CD14-positive monocyte (primary cell): ENCODE data around the gene RPS5. TPM values are rescaled to one million over a fixed set of nuclear protein-coding genes. Genes with fewer than 3 reads are reported as not detected.
A peak's percentile ranks its signal among the peaks of the same experiment; 100 is the strongest.

Experiments
- DNase-seq, 3 donors: peaks; one replicate each; pipeline ENCODE4 v3.0.0-alpha.2; 2011 to 2022
- H2AFZ ChIP-seq: 2 replicates; pipeline ENCODE4 v1.6.0; 2012; ENCODE audit warnings: mild to moderate bottlenecking, low read depth, low read length, inconsistent platforms; ENCODE audit not compliant: insufficient read depth, poor library complexity, severe bottlenecking
- H3K27ac ChIP-seq, 2 donors: 1 replicate in 1 of 2; 2 replicates in 1 of 2; pipeline ENCODE4 v1.5.1; 2012 to 2013; ENCODE audit warnings: low read length in 2 of 2, control low read depth in 1 of 2, inconsistent platforms in 1 of 2, low read depth in 1 of 2, mild to moderate bottlenecking in 1 of 2
- H3K27me3 ChIP-seq, 2 donors: one replicate each; pipeline versions ENCODE4 v1.6.0 to v1.6.1; 2011 to 2013; ENCODE audit warnings: low read length in 2 of 2; ENCODE audit not compliant: control insufficient read depth in 2 of 2, insufficient read depth in 2 of 2
- H3K36me3 ChIP-seq, 2 donors: replicated peaks in 1 of 2; 1 replicate in 1 of 2; 2 replicates in 1 of 2; pipeline versions ENCODE4 v1.5.1 to v1.6.1; 2012 to 2013; ENCODE audit warnings: low read length in 2 of 2, control low read depth in 1 of 2, inconsistent platforms in 1 of 2, mild to moderate bottlenecking in 1 of 2; ENCODE audit not compliant: insufficient read depth in 2 of 2, control insufficient read depth in 1 of 2
- H3K4me1 ChIP-seq, 2 donors: 1 replicate in 1 of 2; 2 replicates in 1 of 2; pipeline versions ENCODE4 v1.5.1 to v1.6.1; 2012 to 2013; ENCODE audit warnings: low read length in 2 of 2, control low read depth in 1 of 2, inconsistent platforms in 1 of 2, mild to moderate bottlenecking in 1 of 2, moderate library complexity in 1 of 2; ENCODE audit not compliant: insufficient read depth in 2 of 2, control insufficient read depth in 1 of 2
- H3K4me2 ChIP-seq: replicated peaks from 2 replicates; pipeline ENCODE3; 2012; ENCODE audit warnings: low read length, moderate library complexity, mild to moderate bottlenecking; ENCODE audit not compliant: poor library complexity, severe bottlenecking; ENCODE audit errors: extremely low read depth
- H3K4me3 ChIP-seq, 3 experiments: fragments of 200-600 bp in 1 of 3; sonication (generic) in 1 of 3; replicated peaks in 1 of 3; 1 replicate in 2 of 3; 2 replicates in 1 of 3; pipeline ENCODE4 v1.5.1; 2011 to 2013; ENCODE audit warnings: low read length in 3 of 3, mild to moderate bottlenecking in 3 of 3, control low read depth in 2 of 3, low read depth in 2 of 3, inconsistent platforms in 1 of 3, moderate library complexity in 1 of 3
- H3K79me2 ChIP-seq: 2 replicates; pipeline ENCODE4 v1.6.0; 2012; ENCODE audit warnings: mild to moderate bottlenecking, control low read depth, inconsistent platforms, low read length, moderate library complexity; ENCODE audit not compliant: insufficient read depth
- H3K9ac ChIP-seq: 2 replicates; pipeline ENCODE4 v1.6.0; 2017; ENCODE audit warnings: low read length, mild to moderate bottlenecking; ENCODE audit not compliant: insufficient read depth, poor library complexity, severe bottlenecking
- H3K9me3 ChIP-seq, 2 donors: replicated peaks in 1 of 2; 1 replicate in 1 of 2; 2 replicates in 1 of 2; pipeline versions ENCODE4 v1.5.1 to v1.6.1; 2012 to 2013; ENCODE audit warnings: low read length in 2 of 2, control low read depth in 1 of 2; ENCODE audit not compliant: control insufficient read depth in 1 of 2, insufficient read depth in 1 of 2
- H4K20me1 ChIP-seq: 2 replicates; pipeline ENCODE4 v1.6.0; 2012; ENCODE audit warnings: mild to moderate bottlenecking, low read length, control low read depth, moderate library complexity; ENCODE audit not compliant: insufficient read depth
- H3K27ac Mint-ChIP-seq, 7 donors: one replicate each; pipeline ENCODE4 v1.8.0; 2020; ENCODE audit warnings: mild to moderate bottlenecking in 7 of 7, mixed read lengths in 7 of 7, moderate library complexity in 6 of 7, inconsistent platforms in 2 of 7
- H3K27me3 Mint-ChIP-seq, 3 donors: one replicate each; pipeline ENCODE4 v1.8.0; 2021 to 2022; ENCODE audit warnings: low read depth in 3 of 3, mild to moderate bottlenecking in 3 of 3, mixed read lengths in 3 of 3, moderate library complexity in 3 of 3, inconsistent platforms in 1 of 3
- H3K36me3 Mint-ChIP-seq, 2 donors: one replicate each; pipeline ENCODE4 v1.8.0; 2020; ENCODE audit warnings: mixed read lengths in 2 of 2, inconsistent platforms in 1 of 2, mild to moderate bottlenecking in 1 of 2
- H3K4me1 Mint-ChIP-seq: one replicate; pipeline ENCODE4 v1.8.0; 2020; ENCODE audit warnings: mild to moderate bottlenecking, mixed read lengths
- H3K4me3 Mint-ChIP-seq, 2 donors: one replicate each; pipeline ENCODE4 v1.8.0; 2020; ENCODE audit warnings: mild to moderate bottlenecking in 2 of 2, mixed read lengths in 2 of 2, moderate library complexity in 1 of 2
- H3K9me3 Mint-ChIP-seq, 7 donors: one replicate each; pipeline ENCODE4 v1.8.0; 2020 to 2022; ENCODE audit warnings: mixed read lengths in 7 of 7, mild to moderate bottlenecking in 6 of 7, moderate library complexity in 6 of 7, inconsistent platforms in 2 of 7
- WGBS: methylation state at CpG from one replicate; pipeline ENCODE4 v1.1.5; 2013; ENCODE audit warnings: missing lambda C conversion rate; ENCODE audit not compliant: insufficient coverage; 5-methylcytosine and 5-hydroxymethylcytosine counted together
- intact Hi-C, 2 donors: fragments of 100-400 bp; cut with micrococcal nuclease; formaldehyde crosslinking; loops; one replicate each; pipeline versions ENCODE4 v1.15.0 to v1.15.1; 2023
- polyA plus RNA-seq, 3 donors: library from polyadenylated mRNA; depleted of rRNA in 1 of 3; unstranded in 2 of 3; stranded (reverse) in 1 of 3; fragments of 300-500 nt in 2 of 3; fragments of >200 nt in 1 of 3; fragmentation: Illumina TruSeq in 2 of 3; gene quantifications; 1 replicate in 2 of 3; 2 replicates in 1 of 3; pipeline ENCODE4 v1.2.3, GENCODE V29; 2012 to 2021
- TF ChIP-seq, protein P1 (sequence below): fragments of 200-600 bp; IDR thresholded peaks from one replicate; pipeline ENCODE4 v1.8.0; 2022; ENCODE audit warnings: antibody characterized with exemption, mild to moderate bottlenecking

The RPS5 gene
- polyA plus RNA-seq, 3 donors: 485 to 1,381 (median 580) TPM

GRCh38 chr19:58428617-58429016 is 41.5 kb downstream of the RPS5 start:
- peaks cover 82 to 94% of the 10 kb centered on the region in 2 donors for H3K9me3 ChIP-seq
- no peak overlapping the region for H3K9ac ChIP-seq
- H3K4me2 ChIP-seq: no peak overlapping the region
- peaks cover 0 to 3% (median 0%) of the 10 kb centered on the region in 3 donors for H3K27me3 Mint-ChIP-seq
- TF ChIP-seq, protein P1, sequence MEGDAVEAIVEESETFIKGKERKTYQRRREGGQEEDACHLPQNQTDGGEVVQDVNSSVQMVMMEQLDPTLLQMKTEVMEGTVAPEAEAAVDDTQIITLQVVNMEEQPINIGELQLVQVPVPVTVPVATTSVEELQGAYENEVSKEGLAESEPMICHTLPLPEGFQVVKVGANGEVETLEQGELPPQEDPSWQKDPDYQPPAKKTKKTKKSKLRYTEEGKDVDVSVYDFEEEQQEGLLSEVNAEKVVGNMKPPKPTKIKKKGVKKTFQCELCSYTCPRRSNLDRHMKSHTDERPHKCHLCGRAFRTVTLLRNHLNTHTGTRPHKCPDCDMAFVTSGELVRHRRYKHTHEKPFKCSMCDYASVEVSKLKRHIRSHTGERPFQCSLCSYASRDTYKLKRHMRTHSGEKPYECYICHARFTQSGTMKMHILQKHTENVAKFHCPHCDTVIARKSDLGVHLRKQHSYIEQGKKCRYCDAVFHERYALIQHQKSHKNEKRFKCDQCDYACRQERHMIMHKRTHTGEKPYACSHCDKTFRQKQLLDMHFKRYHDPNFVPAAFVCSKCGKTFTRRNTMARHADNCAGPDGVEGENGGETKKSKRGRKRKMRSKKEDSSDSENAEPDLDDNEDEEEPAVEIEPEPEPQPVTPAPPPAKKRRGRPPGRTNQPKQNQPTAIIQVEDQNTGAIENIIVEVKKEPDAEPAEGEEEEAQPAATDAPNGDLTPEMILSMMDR: no peak
- H3K27ac ChIP-seq: no peak overlapping the region
- H3K36me3 Mint-ChIP-seq: peaks cover 0 to 8% of the 10 kb centered on the region in 2 donors
- intact Hi-C loops: no loop called here
- no peak overlapping the region for H3K27ac Mint-ChIP-seq
- no peak overlapping the region for H3K4me3 Mint-ChIP-seq
- H3K9me3 Mint-ChIP-seq: peaks cover 55 to 94% (median 85%) of the 10 kb centered on the region in 7 donors
- peaks cover 1 to 18% of the 10 kb centered on the region in 2 donors for H3K36me3 ChIP-seq
- H2AFZ ChIP-seq: no peak overlapping the region
- no peaks in the 10 kb centered on the region for H3K4me1 ChIP-seq
- no peaks in the 10 kb centered on the region for H3K4me1 Mint-ChIP-seq
- H4K20me1 ChIP-seq: no peaks in the 10 kb centered on the region
- no peaks in the 10 kb centered on the region for H3K27me3 ChIP-seq
- no peaks in the 10 kb centered on the region for H3K79me2 ChIP-seq
- DNase-seq: no peak
- no peak overlapping the region for H3K4me3 ChIP-seq
- WGBS: 100% methylated on average over 1 of the region's 1 CpG

DNA sequence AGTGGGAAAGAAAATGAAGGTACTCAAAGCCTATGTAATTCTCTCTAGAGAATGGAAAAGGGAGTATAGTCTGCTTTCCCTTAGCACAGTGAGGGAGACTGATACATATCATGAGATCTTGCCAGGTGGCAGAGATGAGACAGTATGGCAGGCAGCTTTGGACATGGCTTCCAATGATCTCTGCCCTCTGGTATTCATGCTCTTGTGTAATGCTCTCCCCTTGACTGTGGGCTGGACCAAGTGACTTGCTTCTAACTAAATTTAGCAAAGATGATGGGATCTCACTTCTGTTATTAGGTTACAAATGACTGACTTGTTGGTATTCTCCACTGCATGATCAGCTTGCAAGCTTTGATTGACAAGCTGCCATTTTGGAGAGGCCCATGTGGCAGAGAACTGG is 42.7 kb downstream of the RPS5 start:
- Mint-ChIP-seq H3K9me3 (peaks cover 61 to 98% (median 94%) of the 10 kb centered on the region in 7 donors), H3K36me3 (peaks cover 10 to 19% of the 10 kb centered on the region in 2 donors), H3K4me1 (no peaks in the 10 kb centered on the region), H3K27me3 (peaks cover 0 to 3% (median 0%) of the 10 kb centered on the region in 3 donors), H3K4me3 (no peak overlapping the region), H3K27ac (no peak overlapping the region)
- peak overlapping the region in 1 of 3 experiments; percentile 30 for H3K4me3 ChIP-seq
- no peak overlapping the region for H2AFZ ChIP-seq
- peaks cover 93 to 96% of the 10 kb centered on the region in 2 donors for H3K9me3 ChIP-seq
- no peaks in the 10 kb centered on the region for H3K4me1 ChIP-seq
- DNase-seq: no peak
- H3K79me2 ChIP-seq: no peaks in the 10 kb centered on the region
- intact Hi-C loops: no loop called here
- peaks cover 10 to 29% of the 10 kb centered on the region in 2 donors for H3K36me3 ChIP-seq
- no peak overlapping the region for H3K27ac ChIP-seq
- no peaks in the 10 kb centered on the region for H3K27me3 ChIP-seq
- no peak overlapping the region for H3K4me2 ChIP-seq
- TF ChIP-seq, protein P1: no peak
- H4K20me1 ChIP-seq: no peaks in the 10 kb centered on the region
- H3K9ac ChIP-seq: no peak overlapping the region
